ENCODE results near the gene MACF1.

DNA sequence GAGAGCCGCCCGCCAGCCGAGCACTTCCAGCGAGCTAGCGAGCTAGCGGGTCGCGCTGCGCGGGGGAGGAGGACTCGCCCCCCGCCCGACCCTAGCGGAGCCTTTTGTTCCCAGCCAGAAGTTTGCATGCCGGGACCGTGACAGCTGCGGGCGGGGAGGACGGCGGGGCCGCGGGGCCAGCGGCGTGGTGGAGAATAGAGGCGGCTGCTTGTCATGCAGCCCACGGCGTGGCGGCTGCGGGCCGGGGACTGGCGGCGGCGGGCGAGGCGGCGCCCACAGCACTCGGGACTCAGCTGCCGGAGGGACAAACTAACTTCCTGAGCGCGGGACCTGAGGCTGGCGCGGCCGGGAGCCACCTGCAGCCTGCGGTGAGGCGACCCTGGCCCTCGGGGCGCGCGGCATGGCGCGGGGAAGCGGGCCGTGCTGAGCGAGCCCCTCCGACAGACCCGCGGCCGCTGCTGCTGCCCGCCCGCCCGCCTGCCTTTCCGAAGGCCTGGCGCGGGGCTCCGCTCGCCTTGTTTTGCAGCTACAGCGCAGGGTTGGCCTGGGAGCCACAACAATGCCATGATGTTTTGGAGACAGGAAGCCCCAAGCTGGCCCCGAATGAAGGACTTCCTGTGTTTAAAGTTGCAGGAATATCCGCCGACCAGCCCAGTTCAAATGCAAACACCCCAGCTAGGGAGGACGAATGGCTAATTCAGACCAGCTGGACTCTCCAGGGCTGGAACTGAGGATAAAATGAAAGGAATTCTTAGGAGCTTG lies 204.7 kb downstream of the MACF1 start:
- TF ChIP-seq ZNF384 (IDR thresholded peaks at IDR 0.05) = no peak
- TF ChIP-seq SP1 (IDR thresholded peaks at IDR 0.05) = no peak

Data from HEK293T (cell line).